ENCODE measurements around the gene ACTA1.

DNA sequence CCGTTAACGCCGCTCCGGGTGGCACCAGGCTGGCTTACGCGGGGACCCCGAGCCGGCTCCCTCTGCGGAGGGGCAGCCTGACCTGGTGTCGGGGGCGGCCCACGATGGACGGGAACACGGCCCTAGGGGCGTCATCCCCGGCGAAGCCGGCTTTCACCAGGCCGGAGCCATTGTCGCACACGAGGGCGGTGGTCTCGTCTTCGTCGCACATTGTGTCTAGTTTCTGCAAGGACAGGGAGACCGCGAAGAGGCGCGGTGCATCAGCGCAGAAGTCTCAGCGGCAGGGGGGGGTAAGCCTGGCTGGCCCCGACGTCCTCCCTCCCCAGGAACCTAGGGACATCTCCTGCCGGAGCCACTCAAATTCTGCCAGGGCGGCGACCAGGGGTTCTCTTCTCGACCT is 989 bp downstream of the ACTA1 start:
- TF ChIP-seq, protein P1, sequence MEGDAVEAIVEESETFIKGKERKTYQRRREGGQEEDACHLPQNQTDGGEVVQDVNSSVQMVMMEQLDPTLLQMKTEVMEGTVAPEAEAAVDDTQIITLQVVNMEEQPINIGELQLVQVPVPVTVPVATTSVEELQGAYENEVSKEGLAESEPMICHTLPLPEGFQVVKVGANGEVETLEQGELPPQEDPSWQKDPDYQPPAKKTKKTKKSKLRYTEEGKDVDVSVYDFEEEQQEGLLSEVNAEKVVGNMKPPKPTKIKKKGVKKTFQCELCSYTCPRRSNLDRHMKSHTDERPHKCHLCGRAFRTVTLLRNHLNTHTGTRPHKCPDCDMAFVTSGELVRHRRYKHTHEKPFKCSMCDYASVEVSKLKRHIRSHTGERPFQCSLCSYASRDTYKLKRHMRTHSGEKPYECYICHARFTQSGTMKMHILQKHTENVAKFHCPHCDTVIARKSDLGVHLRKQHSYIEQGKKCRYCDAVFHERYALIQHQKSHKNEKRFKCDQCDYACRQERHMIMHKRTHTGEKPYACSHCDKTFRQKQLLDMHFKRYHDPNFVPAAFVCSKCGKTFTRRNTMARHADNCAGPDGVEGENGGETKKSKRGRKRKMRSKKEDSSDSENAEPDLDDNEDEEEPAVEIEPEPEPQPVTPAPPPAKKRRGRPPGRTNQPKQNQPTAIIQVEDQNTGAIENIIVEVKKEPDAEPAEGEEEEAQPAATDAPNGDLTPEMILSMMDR (IDR thresholded peaks at IDR 0.05): no peak
- TF ChIP-seq POLR2A (IDR thresholded peaks at IDR 0.05): no peak
